SK-N-SH treated with all-trans-retinoic acid at 6 μM for 48 hours (cell line): ENCODE results near the gene WFS1.

Experiments used
- ESRRG ChIP-seq: fragments of 250-450 bp; sonication (Bioruptor Pico); IDR thresholded peaks from 2 replicates; pipeline ENCODE4 v1.6.1; 2021; ENCODE audit warnings: mild to moderate bottlenecking
- PATZ1 ChIP-seq: fragments of 250-450 bp; sonication (Bioruptor Pico); IDR thresholded peaks from 2 replicates; pipeline ENCODE4 v1.8.0; 2020; ENCODE audit warnings: mild to moderate bottlenecking, moderate library complexity, borderline replicate concordance
- RARB ChIP-seq: fragments of 250-450 bp; sonication (Bioruptor Pico); IDR thresholded peaks from 2 replicates; pipeline ENCODE4 v1.8.0; 2021; ENCODE audit warnings: mild to moderate bottlenecking, moderate library complexity
- ZFP3 ChIP-seq: fragments of 250-450 bp; sonication (Bioruptor Pico); IDR thresholded peaks from 2 replicates; pipeline ENCODE4 v1.5.0; 2020; ENCODE audit warnings: mild to moderate bottlenecking, moderate library complexity
- ZFP30 ChIP-seq: fragments of 450-650 bp; formaldehyde crosslinking; IDR thresholded peaks from 2 replicates; pipeline ENCODE4 v1.5.0; 2022; ENCODE audit warnings: mild to moderate bottlenecking, moderate library complexity

- no peak for TF ChIP-seq ZFP3 (CRISPR knock-in tag)
- TF ChIP-seq ESRRG (CRISPR knock-in tag): no peak
- no peak for TF ChIP-seq RARB (CRISPR knock-in tag)
- no peak for TF ChIP-seq ZFP30 (CRISPR knock-in tag)
- TF ChIP-seq PATZ1: no peak
Measured at GRCh38 chr4:6308899-6309643, 39.4 kb downstream of the WFS1 start.
